ENCODE results near the gene TGFBRAP1.

The TGFBRAP1 gene

GRCh38 chr2:105365206-105365605, 35.7 kb upstream of the TGFBRAP1 start:
- Mint-ChIP-seq H3K36me3 (ENCODE audit: low read depth) (peaks cover 8% of the 10 kb centered on the region), H3K4me3 (no peak overlapping the region), H3K4me1 (peaks cover 20% of the 10 kb centered on the region), H3K9me3 (no peaks in the 10 kb centered on the region), H3K27ac (no peak overlapping the region), H3K27me3 (no peaks in the 10 kb centered on the region)
- DNase-seq (no peak), ATAC-seq (no peak)

- DNase-seq: no peak
- Mint-ChIP-seq H3K9me3 (no peaks in the 10 kb centered on the region), H3K27me3 (no peaks in the 10 kb centered on the region), H3K27ac (no peak overlapping the region), H3K4me1 (peaks cover 14% of the 10 kb centered on the region), H3K4me3 (no peak overlapping the region), H3K36me3 (ENCODE audit: low read depth) (peaks cover 9% of the 10 kb centered on the region)
- no peak for ATAC-seq
These were observed 35.1 kb upstream of the TGFBRAP1 start for GRCh38 chr2:105364436-105365139.

GRCh38 chr2:105362862-105363591, 33.5 kb upstream of the TGFBRAP1 start:
- no peak for DNase-seq
- H3K36me3 Mint-ChIP-seq (ENCODE audit: low read depth): peaks cover 15% of the 10 kb centered on the region
- no peak overlapping the region for H3K4me3 Mint-ChIP-seq
- ATAC-seq: no peak
- no peak overlapping the region for H3K27ac Mint-ChIP-seq
- H3K4me1 Mint-ChIP-seq: peaks cover 13% of the 10 kb centered on the region
- H3K27me3 Mint-ChIP-seq: no peaks in the 10 kb centered on the region
- H3K9me3 Mint-ChIP-seq: no peaks in the 10 kb centered on the region

- DNase-seq: peak; percentile 25
- Mint-ChIP-seq H3K36me3 (ENCODE audit: low read depth) (peaks cover 32% of the 10 kb centered on the region), H3K27ac (no peak overlapping the region), H3K4me1 (peaks cover 13% of the 10 kb centered on the region), H3K4me3 (no peak overlapping the region), H3K9me3 (peaks cover 8% of the 10 kb centered on the region), H3K27me3 (no peaks in the 10 kb centered on the region)
- ATAC-seq: no peak
These were observed 31.8 kb upstream of the TGFBRAP1 start for GRCh38 chr2:105361102-105361889.

- peaks cover 50% of the 10 kb centered on the region for H3K36me3 Mint-ChIP-seq (ENCODE audit: low read depth)
- no peak for ATAC-seq
These were observed 29.1 kb upstream of the TGFBRAP1 start for GRCh38 chr2:105358593-105358992.

GRCh38 chr2:105357122-105357521, 27.6 kb upstream of the TGFBRAP1 start:
- Mint-ChIP-seq H3K27ac (no peak overlapping the region), H3K27me3 (no peaks in the 10 kb centered on the region), H3K4me1 (peaks cover 11% of the 10 kb centered on the region), H3K4me3 (no peak overlapping the region), H3K36me3 (ENCODE audit: low read depth) (peaks cover 62% of the 10 kb centered on the region), H3K9me3 (peaks cover 12% of the 10 kb centered on the region)
- ATAC-seq (no peak), DNase-seq (no peak)

More at GRCh38 chr2:105358593-105358992, 29.1 kb upstream of the TGFBRAP1 start:
- Mint-ChIP-seq H3K27me3 (no peaks in the 10 kb centered on the region), H3K9me3 (peaks cover 12% of the 10 kb centered on the region), H3K4me3 (no peak overlapping the region), H3K27ac (no peak overlapping the region), H3K4me1 (peaks cover 11% of the 10 kb centered on the region)
- DNase-seq: no peak

- Mint-ChIP-seq H3K36me3 (ENCODE audit: low read depth) (peaks cover 45% of the 10 kb centered on the region), H3K4me1 (peaks cover 3% of the 10 kb centered on the region), H3K27me3 (no peaks in the 10 kb centered on the region), H3K4me3 (no peak overlapping the region), H3K9me3 (no peaks in the 10 kb centered on the region), H3K27ac (no peak overlapping the region)
- ATAC-seq (no peak), DNase-seq (no peak)
These were observed 15.3 kb upstream of the TGFBRAP1 start for GRCh38 chr2:105344704-105345345.

- DNase-seq: no peak
- peaks cover 35% of the 10 kb centered on the region for H3K36me3 Mint-ChIP-seq (ENCODE audit: low read depth)
- H3K27me3 Mint-ChIP-seq: no peaks in the 10 kb centered on the region
- ATAC-seq: no peak
- H3K4me3 Mint-ChIP-seq: peak overlapping the region; percentile 2
- H3K27ac Mint-ChIP-seq: peak overlapping the region; percentile 16
- H3K4me1 Mint-ChIP-seq: peaks cover 43% of the 10 kb centered on the region
- H3K9me3 Mint-ChIP-seq: no peaks in the 10 kb centered on the region
These were observed 9.9 kb upstream of the TGFBRAP1 start for GRCh38 chr2:105339414-105339813.

GRCh38 chr2:105338020-105338385, 8.5 kb upstream of the TGFBRAP1 start:
- H3K36me3 Mint-ChIP-seq (ENCODE audit: low read depth): peaks cover 29% of the 10 kb centered on the region
- no peaks in the 10 kb centered on the region for H3K9me3 Mint-ChIP-seq
- peak overlapping the region; percentile 97 for H3K4me3 Mint-ChIP-seq
- ATAC-seq: no peak
- H3K27me3 Mint-ChIP-seq: no peaks in the 10 kb centered on the region
- peaks cover 43% of the 10 kb centered on the region for H3K4me1 Mint-ChIP-seq
- H3K27ac Mint-ChIP-seq: peak overlapping the region; percentile 99
- DNase-seq: no peak

GRCh38 chr2:105337122-105338019, 7.8 kb upstream of the TGFBRAP1 start, which contains the start of gene C2orf49:
TSS of gene C2orf49 (plus strand) at chr2:105337540. CDS start at chr2:105337588, 48 bp downstream.
- H3K36me3 Mint-ChIP-seq (ENCODE audit: low read depth): peaks cover 24% of the 10 kb centered on the region
- H3K27me3 Mint-ChIP-seq: no peaks in the 10 kb centered on the region
- H3K4me1 Mint-ChIP-seq: peaks cover 43% of the 10 kb centered on the region
- DNase-seq: peak; percentile 91
- peak within 1 kb of the TSS; percentile 97 for H3K4me3 Mint-ChIP-seq
- peak within 1 kb of the TSS; percentile 99 for H3K27ac Mint-ChIP-seq
- ATAC-seq: peak; percentile 92
- H3K9me3 Mint-ChIP-seq: no peaks in the 10 kb centered on the region

- peak overlapping the region; percentile 97 for H3K4me3 Mint-ChIP-seq
- no peaks in the 10 kb centered on the region for H3K27me3 Mint-ChIP-seq
- no peaks in the 10 kb centered on the region for H3K9me3 Mint-ChIP-seq
- peaks cover 22% of the 10 kb centered on the region for H3K36me3 Mint-ChIP-seq (ENCODE audit: low read depth)
- H3K4me1 Mint-ChIP-seq: peaks cover 43% of the 10 kb centered on the region
- ATAC-seq (no peak), DNase-seq (no peak)
- H3K27ac Mint-ChIP-seq: peak overlapping the region; percentile 99
These were observed 7.2 kb upstream of the TGFBRAP1 start for GRCh38 chr2:105336786-105337121.

GRCh38 chr2:105335469-105335868, 5.9 kb upstream of the TGFBRAP1 start:
- H3K4me3 Mint-ChIP-seq: no peak overlapping the region
- H3K27me3 Mint-ChIP-seq: no peaks in the 10 kb centered on the region

GRCh38 chr2:105334211-105334610, 4.7 kb upstream of the TGFBRAP1 start:
- DNase-seq (no peak), ATAC-seq (no peak)
- Mint-ChIP-seq H3K4me1 (peaks cover 49% of the 10 kb centered on the region), H3K9me3 (no peaks in the 10 kb centered on the region), H3K4me3 (no peak overlapping the region), H3K27me3 (no peaks in the 10 kb centered on the region), H3K27ac (no peak overlapping the region), H3K36me3 (ENCODE audit: low read depth) (peaks cover 8% of the 10 kb centered on the region)

More at GRCh38 chr2:105335469-105335868, 5.9 kb upstream of the TGFBRAP1 start:
- peaks cover 49% of the 10 kb centered on the region for H3K4me1 Mint-ChIP-seq
- ATAC-seq (no peak), DNase-seq (no peak)
- H3K27ac Mint-ChIP-seq: no peak overlapping the region
- H3K9me3 Mint-ChIP-seq: no peaks in the 10 kb centered on the region
- H3K36me3 Mint-ChIP-seq (ENCODE audit: low read depth): peaks cover 13% of the 10 kb centered on the region
